GM04503 (cell line): ENCODE data around the gene SDHA.
"Not testable (repeated sequence)": the region's sequence is repeated elsewhere in the genome, so short reads cannot be mapped to it uniquely, and the experiment has no call there.

ENCODE experiments used
- DNase-seq: peaks from one replicate; pipeline ENCODE4 v3.0.0-alpha.2; 2012; ENCODE audit warnings: low read depth

The SDHA gene

GRCh38 chr5:300691-301435 is 82.7 kb downstream of the SDHA start:
- DNase-seq: not testable (repeated sequence)

- DNase-seq: not testable (repeated sequence)
Observed at GRCh38 chr5:302416-302815, 84.3 kb downstream of the SDHA start.

GRCh38 chr5:302966-303365 is 84.8 kb downstream of the SDHA start:
- no peak for DNase-seq

GRCh38 chr5:303741-304140 is 85.6 kb downstream of the SDHA start:
- not testable (repeated sequence) for DNase-seq

GRCh38 chr5:305050-305449 is 86.9 kb downstream of the SDHA start:
- DNase-seq: no peak

- no peak for DNase-seq
Observed at GRCh38 chr5:305459-305858, 87.3 kb downstream of the SDHA start.

- no peak for DNase-seq
Observed at GRCh38 chr5:306011-306805, 88.1 kb downstream of the SDHA start.
